ENCODE measurements around the gene PHLDB2.

The PHLDB2 gene

GRCh38 chr3:112013058-112013783, 154.2 kb downstream of the PHLDB2 start:
- TF ChIP-seq ZNF70 (CRISPR knock-in tag; IDR thresholded peaks at IDR 0.05) (no peak), GLIS3 (CRISPR knock-in tag; IDR thresholded peaks at IDR 0.05) (no peak), CSDC2 (CRISPR knock-in tag; IDR thresholded peaks at IDR 0.05) (no peak), TOX (CRISPR knock-in tag; IDR thresholded peaks at IDR 0.05; ENCODE audit: borderline replicate concordance) (no peak), TSHZ2 (CRISPR knock-in tag; IDR thresholded peaks at IDR 0.05) (no peak), RARB (CRISPR knock-in tag; IDR thresholded peaks at IDR 0.05) (no peak), ISL1 (CRISPR knock-in tag; IDR thresholded peaks at IDR 0.05) (no peak), ARNTL (CRISPR knock-in tag; IDR thresholded peaks at IDR 0.05; ENCODE audit: borderline replicate concordance, low read depth) (no peak)
- ATAC-seq, result peak; percentile 88

GRCh38 chr3:112013784-112014143, 154.7 kb downstream of the PHLDB2 start:
- no peak; the same call in 2 of the 3 replicates for ATAC-seq

More at GRCh38 chr3:112013784-112014143, 154.7 kb downstream of the PHLDB2 start:
- TF ChIP-seq PATZ1 (CRISPR knock-in tag; IDR thresholded peaks at IDR 0.05; ENCODE audit: borderline replicate concordance), result no peak
- no peak for TF ChIP-seq BACH2 (CRISPR knock-in tag; IDR thresholded peaks at IDR 0.05; ENCODE audit: borderline replicate concordance)
- no peak for TF ChIP-seq ZNF8 (CRISPR knock-in tag; IDR thresholded peaks at IDR 0.05)
- TF ChIP-seq RARB (CRISPR knock-in tag; IDR thresholded peaks at IDR 0.05), result no peak
- no peak for TF ChIP-seq CREB5 (CRISPR knock-in tag; IDR thresholded peaks at IDR 0.05; ENCODE audit: low read depth)
- TF ChIP-seq OSR1 (CRISPR knock-in tag; IDR thresholded peaks at IDR 0.05), result no peak
- TF ChIP-seq PPARA (CRISPR knock-in tag; IDR thresholded peaks at IDR 0.05; ENCODE audit: borderline replicate concordance), result no peak
- TF ChIP-seq CSDC2 (CRISPR knock-in tag; IDR thresholded peaks at IDR 0.05), result no peak
- no peak for TF ChIP-seq POU6F1 (CRISPR knock-in tag; IDR thresholded peaks at IDR 0.05; ENCODE audit: borderline replicate concordance, low read depth)
- no peak for TF ChIP-seq ARNTL (CRISPR knock-in tag; IDR thresholded peaks at IDR 0.05; ENCODE audit: borderline replicate concordance, low read depth)
- no peak for TF ChIP-seq TCF4 (CRISPR knock-in tag; IDR thresholded peaks at IDR 0.05; ENCODE audit: borderline replicate concordance)
- TF ChIP-seq GLIS3 (CRISPR knock-in tag; IDR thresholded peaks at IDR 0.05), result no peak
- no peak for TF ChIP-seq CSRNP3 (CRISPR knock-in tag; IDR thresholded peaks at IDR 0.05)
- no peak for TF ChIP-seq ZFP3 (CRISPR knock-in tag; IDR thresholded peaks at IDR 0.05)
- TF ChIP-seq ISL1 (CRISPR knock-in tag; IDR thresholded peaks at IDR 0.05), result no peak
